T-cell (primary cell): ENCODE results near the gene KCNMA1. TPM values are rescaled to one million over a fixed set of nuclear protein-coding genes. Genes with fewer than 3 reads are reported as not detected.

Experiments
- ATAC-seq, 4 experiments: fragments of 200-7000 bp in 3 of 4; fragments of 150-1000 bp in 1 of 4; cut with Tn5 transposase; replicated peaks in 1 of 4; 1 replicate in 3 of 4; 2 replicates in 1 of 4; pipeline ENCODE4 v1.10.0; 2021; ENCODE audit warnings: moderate library complexity in 3 of 4, mild to moderate bottlenecking in 2 of 4, moderate number of reproducible peaks in 1 of 4
- CTCF ChIA-PET, 2 donors: fragments of 300-600 bp; sonication (Branson Sonifier 250); formaldehyde crosslinking; loops; one replicate each; lab custom pipeline; 2022; ENCODE audit warnings: antibody characterized with exemption in 2 of 2; lab: Charles Lee
- POLR2A ChIA-PET, 2 donors: fragments of 300-600 bp; sonication (Branson Sonifier 250); formaldehyde crosslinking; loops; one replicate each; lab custom pipeline; 2022; ENCODE audit warnings: antibody characterized with exemption in 2 of 2; lab: Charles Lee
- DNase-seq, 35 experiments: peaks; one replicate each; pipeline versions ENCODE4 v3.0.0 to v3.0.0-alpha.2; 2013 to 2023
- H3K27ac ChIP-seq: one replicate; pipeline ENCODE4 v1.5.1; 2013; ENCODE audit warnings: low read length
- H3K27me3 ChIP-seq, 2 experiments: replicated peaks in 1 of 2; 1 replicate in 1 of 2; 2 replicates in 1 of 2; pipeline versions ENCODE4 v1.6.1 to v1.7.0; 2013; ENCODE audit warnings: low read length in 1 of 2, mixed read lengths in 1 of 2; ENCODE audit not compliant: control insufficient read depth in 2 of 2, insufficient read depth in 2 of 2; ENCODE audit errors: extremely low read depth in 1 of 2
- H3K36me3 ChIP-seq, 2 donors: 1 replicate in 1 of 2; 2 replicates in 1 of 2; pipeline versions ENCODE4 v1.6.1 to v1.7.0; 2013; ENCODE audit warnings: low read length in 1 of 2; ENCODE audit not compliant: control insufficient read depth in 2 of 2, insufficient read depth in 1 of 2; ENCODE audit errors: extremely low read depth in 1 of 2
- H3K4me1 ChIP-seq, 2 experiments: 1 replicate in 1 of 2; 2 replicates in 1 of 2; pipeline versions ENCODE4 v1.6.1 to v1.7.0; 2013; ENCODE audit warnings: low read length in 2 of 2, mixed read lengths in 1 of 2; ENCODE audit not compliant: insufficient read depth in 2 of 2, control insufficient read depth in 1 of 2; ENCODE audit errors: extremely low read depth in 1 of 2
- H3K4me3 ChIP-seq, 2 donors: 1 replicate in 1 of 2; 2 replicates in 1 of 2; pipeline versions ENCODE4 v1.5.1 to v1.7.0; 2013; ENCODE audit warnings: mild to moderate bottlenecking in 2 of 2, low read length in 1 of 2, moderate library complexity in 1 of 2; ENCODE audit not compliant: control insufficient read depth in 1 of 2; ENCODE audit errors: extremely low read depth in 1 of 2
- H3K9me3 ChIP-seq: 2 replicates; pipeline ENCODE4 v1.7.0; 2013
- H3K27ac Mint-ChIP-seq, 2 donors: one replicate each; pipeline ENCODE4 v1.8.0; 2020 to 2021; ENCODE audit warnings: mild to moderate bottlenecking in 2 of 2, mixed read lengths in 2 of 2
- H3K27me3 Mint-ChIP-seq, 2 donors: one replicate each; pipeline ENCODE4 v1.8.0; 2021 to 2022; ENCODE audit warnings: mixed read lengths in 2 of 2
- H3K36me3 Mint-ChIP-seq: one replicate; pipeline ENCODE4 v1.8.0; 2021; ENCODE audit warnings: mixed read lengths
- H3K4me1 Mint-ChIP-seq, 3 donors: one replicate each; pipeline ENCODE4 v1.8.0; 2020 to 2022; ENCODE audit warnings: mixed read lengths in 3 of 3, mild to moderate bottlenecking in 1 of 3
- H3K4me3 Mint-ChIP-seq, 3 donors: one replicate each; pipeline ENCODE4 v1.8.0; 2020 to 2022; ENCODE audit warnings: mild to moderate bottlenecking in 3 of 3, mixed read lengths in 3 of 3, moderate library complexity in 3 of 3
- H3K9me3 Mint-ChIP-seq, 3 donors: one replicate each; pipeline ENCODE4 v1.8.0; 2020 to 2022; ENCODE audit warnings: mixed read lengths in 3 of 3
- WGBS: methylation state at CpG from one replicate; pipeline ENCODE4 v1.1.5; 2013; ENCODE audit warnings: missing lambda C conversion rate; ENCODE audit not compliant: insufficient coverage; 5-methylcytosine and 5-hydroxymethylcytosine counted together
- total RNA-seq, 35 experiments: library from RNA in 6 of 35; stranded (reverse) in 6 of 35; fragments of 120-200 nt in 1 of 35; gene quantifications; one replicate each; pipeline versions ENCODE4 v1.2.1 to v1.2.4 and lab custom pipeline; 2013 to 2026

Gene KCNMA1
- total RNA-seq, 5 donors from 2014 or later (not counting 1 experiment from before 2014, with no cell fraction given) = 0.14 to 1.6 (median 0.60) TPM

DNA sequence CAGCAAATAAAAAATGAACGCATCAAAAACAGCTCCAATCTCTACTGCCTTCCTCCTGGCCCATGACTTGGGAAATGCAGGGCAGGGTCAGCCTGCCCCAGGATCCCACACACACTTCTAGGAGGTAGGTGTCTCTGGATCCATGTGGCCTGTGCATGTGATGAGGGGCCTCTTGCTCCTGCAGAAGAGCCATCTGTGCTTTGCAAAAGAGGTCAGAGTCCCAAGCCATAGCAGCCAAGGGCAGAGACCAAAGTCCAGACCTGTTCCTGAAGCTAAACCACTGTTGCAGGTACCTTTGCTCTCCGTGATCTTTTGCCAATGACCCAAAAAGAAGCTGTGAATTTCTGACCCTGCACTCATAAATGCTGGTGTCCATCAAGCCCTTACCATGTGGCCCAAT is 57.1 kb downstream of the KCNMA1 start:
- H3K27ac Mint-ChIP-seq = no peak overlapping the region
- H3K27me3 Mint-ChIP-seq = peaks cover 2 to 3% of the 10 kb centered on the region in 2 donors
- no peaks in the 10 kb centered on the region for H3K4me1 Mint-ChIP-seq
- H3K4me3 Mint-ChIP-seq = no peak overlapping the region
- H3K9me3 Mint-ChIP-seq = no peaks in the 10 kb centered on the region
- Histone ChIP-seq H3K27ac (no peak overlapping the region), H3K4me1 (no peaks in the 10 kb centered on the region), H3K9me3 (no peaks in the 10 kb centered on the region), H3K27me3 (peaks cover 0 to 4% of the 10 kb centered on the region in 2 experiments), H3K4me3 (no peak overlapping the region), H3K36me3 (no peaks in the 10 kb centered on the region)
- ATAC-seq (no peak), DNase-seq (no peak)
- WGBS = 73% methylated on average over 1 of the region's 2 CpGs
- POLR2A ChIA-PET = no interaction called here
- H3K36me3 Mint-ChIP-seq = no peaks in the 10 kb centered on the region
- CTCF ChIA-PET = no interaction called here

DNA sequence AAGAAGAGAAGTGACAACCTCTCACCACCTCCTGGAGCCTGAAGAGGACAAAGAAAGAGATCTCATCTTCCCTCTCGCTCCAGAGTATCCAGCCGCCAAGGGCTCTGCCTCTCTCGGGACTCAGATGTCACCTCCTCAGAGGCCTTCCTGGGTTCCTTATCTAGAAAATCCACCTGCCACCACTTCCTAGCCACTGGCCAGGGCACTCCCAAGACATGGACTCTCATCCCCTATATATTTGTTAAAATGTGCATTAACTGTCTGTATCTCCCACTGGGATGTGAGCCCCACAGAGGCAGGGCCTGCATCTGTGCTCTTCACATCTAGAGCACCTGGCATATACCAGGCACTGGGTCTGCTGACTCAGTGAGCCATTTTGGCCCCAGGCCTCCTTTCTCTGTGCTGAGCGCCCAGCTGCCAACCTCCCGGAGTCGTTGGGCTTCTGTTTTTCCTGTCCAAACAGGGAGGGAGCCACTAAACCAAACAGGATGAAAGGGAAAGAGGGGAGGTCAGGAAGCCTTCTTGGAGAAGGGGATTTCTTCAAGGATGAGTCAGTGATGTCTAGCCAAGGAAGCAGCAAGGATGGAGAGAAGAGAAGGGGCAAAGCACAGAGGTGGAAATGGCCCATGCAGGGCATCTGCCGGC is 58.9 kb downstream of the KCNMA1 start:
- Mint-ChIP-seq H3K9me3 (no peaks in the 10 kb centered on the region), H3K4me1 (no peaks in the 10 kb centered on the region), H3K4me3 (no peak overlapping the region), H3K36me3 (no peaks in the 10 kb centered on the region), H3K27ac (no peak overlapping the region), H3K27me3 (peaks cover 0 to 2% of the 10 kb centered on the region in 2 donors)
- CTCF ChIA-PET = no interaction called here
- Histone ChIP-seq H3K27me3 (no peaks in the 10 kb centered on the region), H3K4me3 (no peak overlapping the region), H3K4me1 (no peaks in the 10 kb centered on the region), H3K27ac (no peak overlapping the region), H3K36me3 (no peaks in the 10 kb centered on the region), H3K9me3 (no peaks in the 10 kb centered on the region)
- DNase-seq = no peak
- 83% methylated on average over 7 of the region's 7 CpGs for WGBS
- POLR2A ChIA-PET = no interaction called here
- no peak for ATAC-seq

DNA sequence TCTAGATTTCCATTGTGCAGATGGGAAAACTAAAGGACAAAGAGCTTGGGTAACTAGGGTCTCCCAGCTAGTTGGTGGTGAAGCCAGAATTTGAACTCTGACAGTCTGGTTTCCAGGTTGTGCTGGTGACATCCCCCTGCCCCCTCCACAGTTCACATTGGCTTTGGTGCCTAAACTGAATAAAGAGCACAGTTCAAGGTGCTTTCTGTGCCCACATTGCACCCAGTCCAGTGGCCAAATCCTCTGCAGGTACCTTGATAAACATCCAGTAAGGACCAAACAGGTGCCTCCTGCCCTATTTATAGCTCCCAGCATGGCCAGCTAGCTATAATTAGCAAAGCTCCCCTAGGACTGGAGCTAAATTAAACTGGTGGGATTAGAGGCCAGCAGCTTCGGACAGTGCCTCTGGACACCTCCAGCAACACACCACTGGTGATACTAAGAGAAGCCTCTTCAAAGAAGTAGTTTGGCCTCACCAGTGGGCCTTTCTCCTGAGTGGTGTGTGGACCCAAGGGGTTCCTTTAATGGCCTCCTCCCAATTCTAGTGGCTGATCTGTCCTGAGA is 59.9 kb downstream of the KCNMA1 start:
- Mint-ChIP-seq H3K36me3 (no peaks in the 10 kb centered on the region), H3K27ac (no peak overlapping the region), H3K27me3 (peaks cover 0 to 4% of the 10 kb centered on the region in 2 donors), H3K9me3 (no peaks in the 10 kb centered on the region), H3K4me1 (no peaks in the 10 kb centered on the region), H3K4me3 (no peak overlapping the region)
- no peak for ATAC-seq
- ChIA-PET POLR2A (no interaction called here), CTCF (no interaction called here)
- Histone ChIP-seq H3K27ac (no peak overlapping the region), H3K27me3 (peaks cover 0 to 2% of the 10 kb centered on the region in 2 experiments), H3K4me3 (no peak overlapping the region), H3K9me3 (no peaks in the 10 kb centered on the region), H3K36me3 (no peaks in the 10 kb centered on the region), H3K4me1 (no peaks in the 10 kb centered on the region)
- DNase-seq = no peak
- no CpG with 5 or more reads among the region's 1 CpG for WGBS

DNA sequence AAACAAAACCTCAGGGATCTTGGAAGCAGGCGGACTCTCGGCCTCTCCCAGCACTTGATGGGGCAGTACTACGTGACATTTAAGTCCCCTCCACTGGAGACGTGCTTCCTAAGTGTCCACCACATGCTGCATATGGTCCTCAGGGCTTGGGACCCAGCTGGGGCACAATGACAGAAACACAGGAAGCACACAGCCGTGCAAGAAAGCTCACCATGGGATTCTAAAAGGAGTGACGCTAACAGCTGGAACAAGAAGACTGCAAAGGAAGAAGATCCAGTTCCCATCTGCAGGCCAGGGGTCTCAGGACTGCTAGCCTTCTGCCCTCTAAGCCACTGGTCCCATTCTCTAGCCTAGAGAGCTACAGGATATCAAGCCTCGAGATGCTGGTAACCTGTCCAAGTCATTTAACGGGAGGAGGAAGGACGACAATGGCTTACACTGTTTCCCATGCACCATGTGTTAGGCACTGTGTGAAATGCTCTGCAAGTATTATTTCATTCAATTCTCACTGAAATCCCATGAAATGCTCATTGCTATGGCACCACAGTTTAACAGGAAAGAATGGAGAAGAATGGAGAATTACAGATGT is 61.1 kb downstream of the KCNMA1 start:
- H3K4me1 Mint-ChIP-seq = no peaks in the 10 kb centered on the region
- no peak for ATAC-seq

DNA sequence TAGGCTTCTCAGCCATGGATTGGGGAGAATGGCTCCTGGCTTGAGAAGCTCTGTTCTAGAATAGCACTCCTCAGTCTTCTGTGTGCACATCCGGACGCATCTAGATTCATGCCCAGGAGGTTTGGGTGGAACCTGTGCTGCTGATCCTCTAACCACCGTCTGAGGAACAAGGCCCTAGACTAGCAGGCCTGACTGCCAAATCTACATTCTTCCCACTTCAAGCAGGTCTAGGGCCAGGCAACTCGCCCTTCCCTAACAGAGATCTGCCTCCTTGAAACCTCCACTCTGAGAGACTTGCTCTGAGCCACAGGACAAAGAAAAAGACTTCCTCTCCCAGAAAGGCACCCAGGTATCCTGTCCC is 61.6 kb downstream of the KCNMA1 start:
- no peak overlapping the region for H3K27ac ChIP-seq
- DNase-seq (no peak), ATAC-seq (no peak)
- WGBS = 69% methylated on average over 4 of the region's 4 CpGs
- no peaks in the 10 kb centered on the region for H3K4me1 ChIP-seq
- Mint-ChIP-seq H3K9me3 (no peaks in the 10 kb centered on the region), H3K36me3 (no peaks in the 10 kb centered on the region), H3K4me1 (no peaks in the 10 kb centered on the region), H3K27me3 (peaks cover 0 to 5% of the 10 kb centered on the region in 2 donors), H3K4me3 (no peak overlapping the region), H3K27ac (no peak overlapping the region)
- CTCF ChIA-PET = no interaction called here
- H3K36me3 ChIP-seq = no peaks in the 10 kb centered on the region
- no peaks in the 10 kb centered on the region for H3K9me3 ChIP-seq
- H3K27me3 ChIP-seq = peaks cover 0 to 2% of the 10 kb centered on the region in 2 experiments
- POLR2A ChIA-PET = no interaction called here
- H3K4me3 ChIP-seq = no peak overlapping the region

More for the DNA sequence above, 61.1 kb downstream of the KCNMA1 start:
- Mint-ChIP-seq H3K9me3 (no peaks in the 10 kb centered on the region), H3K27me3 (peaks cover 0 to 5% of the 10 kb centered on the region in 2 donors), H3K4me3 (no peak overlapping the region), H3K36me3 (no peaks in the 10 kb centered on the region), H3K27ac (no peak overlapping the region)
- Histone ChIP-seq H3K27ac (no peak overlapping the region), H3K4me3 (no peak overlapping the region), H3K36me3 (no peaks in the 10 kb centered on the region), H3K4me1 (no peaks in the 10 kb centered on the region), H3K9me3 (no peaks in the 10 kb centered on the region), H3K27me3 (peaks cover 0 to 2% of the 10 kb centered on the region in 2 experiments)
- ChIA-PET POLR2A (no interaction called here), CTCF (no interaction called here)
- 80% methylated on average over 8 of the region's 9 CpGs for WGBS
- DNase-seq = no peak

DNA sequence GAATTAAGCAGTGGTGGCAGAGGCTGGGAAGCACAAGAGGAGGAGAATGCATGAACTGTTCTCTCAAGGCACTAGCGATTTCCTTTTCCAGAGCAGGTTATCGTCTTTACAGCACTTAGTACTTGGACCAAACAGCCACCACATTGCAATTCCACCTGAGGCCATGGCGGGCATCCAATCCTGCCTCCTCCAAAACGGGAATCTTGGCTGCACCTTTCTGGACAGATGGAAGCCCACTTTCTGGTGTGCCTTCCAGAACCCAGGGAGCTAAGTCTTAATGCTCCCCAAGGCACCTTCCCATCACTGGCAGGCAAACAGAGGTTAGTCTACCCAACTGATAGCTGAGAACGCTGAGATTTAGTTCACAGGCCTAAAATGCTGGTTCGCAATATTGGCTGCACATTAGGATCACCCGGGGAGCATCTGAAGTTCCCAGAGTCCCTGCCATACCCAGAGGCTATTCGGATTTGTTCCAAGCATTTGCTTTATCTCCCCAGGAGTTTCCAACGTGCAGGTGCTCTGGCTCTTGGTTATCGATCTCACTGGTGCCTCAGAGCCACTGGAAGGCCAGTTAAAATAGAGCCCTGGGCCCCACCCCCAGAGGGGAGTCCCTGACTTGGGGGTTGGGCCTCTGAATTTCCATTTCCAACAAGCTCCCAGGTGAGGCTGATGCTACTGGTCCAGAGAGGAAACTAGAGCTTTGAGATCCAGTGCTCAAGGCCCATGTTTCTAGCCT is 62.2 kb downstream of the KCNMA1 start:
- DNase-seq (no peak), ATAC-seq (no peak)
- Histone ChIP-seq H3K4me3 (no peak overlapping the region), H3K27ac (no peak overlapping the region), H3K36me3 (no peaks in the 10 kb centered on the region), H3K27me3 (peaks cover 0 to 2% of the 10 kb centered on the region in 2 experiments), H3K9me3 (no peaks in the 10 kb centered on the region), H3K4me1 (no peaks in the 10 kb centered on the region)
- POLR2A ChIA-PET = no interaction called here
- Mint-ChIP-seq H3K9me3 (no peaks in the 10 kb centered on the region), H3K27ac (no peak overlapping the region), H3K4me3 (no peak overlapping the region), H3K4me1 (no peaks in the 10 kb centered on the region), H3K27me3 (peaks cover 0 to 5% of the 10 kb centered on the region in 2 donors), H3K36me3 (no peaks in the 10 kb centered on the region)
- CTCF ChIA-PET = no interaction called here
- 77% methylated on average over 10 of the region's 10 CpGs for WGBS
